GM20431 (cell line): ENCODE data around the gene PSMA6.
"Not testable (repeated sequence)": the region's sequence is repeated elsewhere in the genome, so short reads cannot be mapped to it uniquely, and the experiment has no call there.

ENCODE experiments used
- in situ Hi-C: fragments of 300-500 bp; cut with MseI, MboI; formaldehyde crosslinking; loops from one replicate; pipeline ENCODE4 v1.15.0; 2020; ENCODE audit warnings: low sequenced_read_pairs; ENCODE audit not compliant: unreplicated experiment

The PSMA6 gene

GRCh38 chr14:35306114-35306513 is 13.9 kb downstream of the PSMA6 start:
- in situ Hi-C loops, result no loop called here

GRCh38 chr14:35317820-35318219 is 25.6 kb downstream of the PSMA6 start:
- in situ Hi-C loops, result no loop called here

GRCh38 chr14:35319509-35319908 is 27.3 kb downstream of the PSMA6 start:
- in situ Hi-C loops, result no loop called here

GRCh38 chr14:35320472-35320871 is 28.3 kb downstream of the PSMA6 start:
- in situ Hi-C loops, result no loop called here

- in situ Hi-C loops, result no loop called here
These were observed 34.2 kb downstream of the PSMA6 start for GRCh38 chr14:35326375-35326774.

- in situ Hi-C loops, result no loop called here
These were observed 39.7 kb downstream of the PSMA6 start for GRCh38 chr14:35331605-35332516.

GRCh38 chr14:35332517-35333263 is 40.5 kb downstream of the PSMA6 start:
- in situ Hi-C loops, result no loop called here

GRCh38 chr14:35333264-35333730 is 41.1 kb downstream of the PSMA6 start:
- in situ Hi-C loops, result no loop called here

- in situ Hi-C loops, result no loop called here
These were observed 41.9 kb downstream of the PSMA6 start for GRCh38 chr14:35333797-35334743.

GRCh38 chr14:35335388-35336092 is 43.4 kb downstream of the PSMA6 start:
- in situ Hi-C loops, result no loop called here

GRCh38 chr14:35336171-35336493 is 44.0 kb downstream of the PSMA6 start:
- in situ Hi-C loops, result not testable (repeated sequence)

GRCh38 chr14:35336494-35337268 is 44.5 kb downstream of the PSMA6 start:
- in situ Hi-C loops, result no loop called here

- in situ Hi-C loops, result no loop called here
These were observed 45.4 kb downstream of the PSMA6 start for GRCh38 chr14:35337269-35338255.

- in situ Hi-C loops, result no loop called here
These were observed 46.7 kb downstream of the PSMA6 start for GRCh38 chr14:35338731-35339405.

- in situ Hi-C loops, result no loop called here
These were observed 47.7 kb downstream of the PSMA6 start for GRCh38 chr14:35339761-35340406.

GRCh38 chr14:35340616-35341453 is 48.7 kb downstream of the PSMA6 start:
- in situ Hi-C loops, result no loop called here
